GOT3 (cell line): ENCODE data around the gene ANHX.
"Not testable (repeated sequence)": the region's sequence is repeated elsewhere in the genome, so short reads cannot be mapped to it uniquely, and the experiment has no call there.

Experiments used
- DNase-seq: peaks from one replicate; lab custom pipeline; 2025; ENCODE audit warnings: mixed read lengths; lab: John Stamatoyannopoulos, UW

Gene ANHX

DNA sequence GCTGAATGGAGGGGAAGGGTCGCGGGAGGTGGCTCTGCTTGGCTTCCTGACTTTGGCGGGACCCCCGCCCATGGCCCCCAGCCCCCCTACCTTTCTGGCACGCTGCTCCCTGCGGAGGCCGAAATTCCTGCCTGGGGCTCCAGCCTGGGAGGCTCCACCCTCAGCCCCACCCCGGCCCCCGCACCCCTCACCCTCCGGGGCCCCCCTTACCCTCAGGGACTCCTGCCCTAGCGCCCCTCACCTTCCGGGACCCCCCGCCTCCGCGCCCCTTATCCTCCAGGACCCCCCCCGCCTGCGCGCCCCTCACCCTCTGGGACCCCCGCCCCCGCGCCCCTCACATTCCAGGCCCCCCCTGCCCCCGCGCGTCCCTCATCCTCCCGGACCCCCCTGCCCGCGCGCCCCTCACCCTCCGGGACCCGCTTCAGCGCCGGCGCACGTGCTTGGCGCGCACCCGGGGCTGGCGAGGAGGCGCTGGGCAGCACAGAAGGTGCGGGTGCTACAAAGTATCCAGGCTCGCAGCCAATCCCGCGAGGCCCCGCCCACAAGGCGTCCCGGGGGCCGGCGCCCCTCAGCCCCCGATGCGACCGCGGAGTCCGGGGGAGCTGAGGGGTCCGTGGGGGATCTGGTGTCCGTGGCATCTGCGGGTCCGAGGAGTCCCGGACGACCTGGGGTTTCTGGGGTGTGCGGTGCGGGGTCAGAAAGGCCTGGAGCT, at the start of gene ANHX:
Gene ANHX, minus strand, starts transcription at position 477 of the 712 bp plus-strand sequence. CDS start 1,521 bp downstream, outside the sequence.
- DNase-seq = no peak

- not testable (repeated sequence) for DNase-seq
Observed at GRCh38 chr12:133264668-133265067, 29.0 kb upstream of the ANHX start.

GRCh38 chr12:133264173-133264572, 28.5 kb upstream of the ANHX start:
- no peak for DNase-seq

- DNase-seq = no peak
Observed at GRCh38 chr12:133256321-133256720, 20.6 kb upstream of the ANHX start.

DNA sequence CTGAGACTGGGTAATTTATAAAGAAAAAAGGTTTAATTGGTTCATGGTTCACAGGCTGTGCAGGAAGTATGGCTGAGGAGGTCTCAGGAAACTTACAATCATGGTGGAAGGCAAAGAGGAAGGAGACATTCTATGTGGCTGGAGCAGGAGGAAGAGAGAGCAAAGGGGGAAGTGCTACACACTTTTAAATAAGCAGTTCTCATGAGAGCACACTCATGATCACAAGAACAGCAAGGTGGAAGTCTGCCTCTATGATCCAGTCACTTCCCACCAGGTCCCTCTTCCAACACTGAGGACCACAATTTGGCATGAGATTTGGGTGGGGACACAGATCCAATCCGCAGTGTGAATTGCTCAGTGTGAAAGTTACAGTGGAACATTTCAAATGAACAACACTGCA, 20.2 kb upstream of the ANHX start:
- DNase-seq = not testable (repeated sequence)

GRCh38 chr12:133251732-133252131, 16.1 kb upstream of the ANHX start:
- DNase-seq = no peak

GRCh38 chr12:133236556-133236955, 879 bp upstream of the ANHX start:
- no peak for DNase-seq

GRCh38 chr12:133236144-133236543, 467 bp upstream of the ANHX start:
- no peak for DNase-seq

DNA sequence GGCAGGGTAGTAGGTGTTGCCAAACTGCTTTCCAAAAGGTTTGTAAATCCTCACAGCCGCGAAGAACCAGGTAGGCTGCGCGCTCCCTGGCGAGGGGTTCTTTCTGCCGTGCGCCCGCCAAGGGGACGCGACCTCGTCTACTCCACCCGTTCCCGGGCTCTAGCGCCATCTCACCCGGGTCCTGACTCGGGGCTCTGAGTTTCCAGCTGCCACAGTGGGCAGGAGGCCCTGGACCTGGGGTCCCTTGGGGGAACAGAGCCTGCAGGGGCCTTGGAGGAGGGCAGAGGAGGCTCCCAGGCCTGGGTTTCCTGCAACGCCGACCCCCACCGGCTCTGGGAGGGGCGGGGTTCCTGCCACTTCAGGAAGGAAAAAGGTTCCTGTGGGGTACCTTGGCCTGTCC, 706 bp downstream of the ANHX start:
- DNase-seq = no peak

DNA sequence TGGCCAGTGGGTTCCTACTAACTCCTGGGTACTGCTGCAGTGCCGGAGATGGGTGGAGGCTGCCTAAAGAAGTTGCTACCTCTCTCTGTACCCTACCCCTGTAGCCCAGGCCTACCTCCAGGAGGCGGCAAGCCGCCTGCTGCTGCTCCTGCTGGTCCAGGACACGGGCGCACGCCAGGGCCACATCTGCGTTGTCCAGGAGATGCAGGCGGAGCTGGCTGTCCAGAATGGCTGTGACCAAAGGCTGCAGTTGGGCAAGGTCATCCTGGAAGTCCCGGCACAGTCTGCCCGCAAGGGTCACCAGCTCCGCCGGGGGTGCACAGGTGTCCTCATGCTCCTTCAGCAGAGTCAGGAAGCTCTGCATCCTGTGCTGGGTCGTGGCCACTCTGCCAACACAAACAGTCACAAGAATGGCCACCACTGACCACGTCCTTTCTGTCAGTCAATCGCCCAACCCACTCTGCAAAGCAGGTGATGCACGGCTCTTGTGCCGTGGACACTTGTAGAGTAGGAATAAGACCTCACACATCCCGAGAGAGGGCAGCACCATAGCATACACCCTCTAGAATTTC, 1.6 kb downstream of the ANHX start:
- no peak for DNase-seq

GRCh38 chr12:133233006-133233405, 2.7 kb downstream of the ANHX start:
- DNase-seq = no peak

GRCh38 chr12:133231001-133231400, 4.7 kb downstream of the ANHX start:
- no peak for DNase-seq

GRCh38 chr12:133227281-133227852, 8.3 kb downstream of the ANHX start:
- no peak for DNase-seq

GRCh38 chr12:133226690-133227089, 9.0 kb downstream of the ANHX start:
- DNase-seq = no peak

- no peak for DNase-seq
Observed at GRCh38 chr12:133225527-133225926, 10.2 kb downstream of the ANHX start.

- DNase-seq = no peak
Observed at GRCh38 chr12:133222211-133222610, 13.5 kb downstream of the ANHX start.

- no peak for DNase-seq
Observed at GRCh38 chr12:133221241-133221640, 14.4 kb downstream of the ANHX start.

DNA sequence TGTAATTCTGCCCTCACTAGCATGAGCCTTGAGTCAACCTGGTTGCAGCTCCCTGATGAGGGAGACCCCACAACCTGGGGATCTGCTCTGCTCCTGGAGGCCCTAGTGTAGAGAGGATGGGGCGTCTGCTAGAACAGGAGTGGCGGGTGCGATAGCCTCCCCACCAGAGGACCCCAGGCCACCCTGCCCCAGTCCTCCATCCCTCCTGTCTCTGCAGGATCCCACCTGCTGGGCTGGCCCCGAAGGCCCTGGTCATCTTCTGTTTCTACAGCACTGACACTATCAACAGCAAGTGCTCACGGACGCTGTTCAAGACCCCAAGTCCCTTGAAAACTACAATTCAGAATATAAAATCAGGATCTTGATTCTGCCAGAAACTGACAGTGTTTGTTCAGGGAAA, 15.2 kb downstream of the ANHX start:
- no peak for DNase-seq

DNA sequence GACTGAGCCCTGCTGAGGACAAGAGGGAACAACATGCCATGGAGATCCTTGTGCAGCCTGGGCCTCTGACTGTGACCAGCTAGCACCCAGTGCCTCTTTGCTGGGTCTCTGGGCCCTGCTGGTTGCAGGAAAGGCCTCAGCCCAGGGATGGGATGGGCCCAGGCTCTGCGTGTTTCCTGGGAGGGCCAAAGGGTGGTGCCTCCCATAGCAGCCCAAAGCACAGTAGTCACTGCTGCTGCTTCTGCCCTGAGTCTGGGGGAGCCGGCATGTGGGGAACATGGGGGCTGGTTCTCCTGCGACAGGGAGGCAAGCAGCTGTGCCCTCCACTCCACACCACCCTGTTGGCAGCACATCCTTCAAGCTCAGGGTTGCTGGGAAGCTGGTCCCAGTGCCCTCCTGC, 18.5 kb downstream of the ANHX start:
- DNase-seq = no peak

DNA sequence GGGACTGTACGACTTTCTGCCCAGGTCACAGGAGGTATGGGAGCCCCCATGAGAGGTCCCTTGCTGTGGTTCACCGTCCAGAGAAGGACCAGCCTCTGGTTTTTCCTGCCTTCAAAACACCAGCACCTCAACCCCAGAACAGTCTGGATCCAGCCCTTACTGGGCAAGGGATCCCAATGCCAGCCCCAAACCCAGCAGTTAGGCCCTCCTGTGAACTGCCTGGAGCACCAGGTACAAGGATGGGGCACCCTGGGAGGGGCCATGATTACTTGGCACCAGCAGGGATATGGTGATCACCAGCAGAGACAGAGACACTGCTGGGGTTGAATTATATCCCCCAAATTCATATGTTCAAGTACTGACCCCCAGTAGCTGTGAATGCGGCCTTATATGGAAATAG, 20.0 kb downstream of the ANHX start:
- no peak for DNase-seq

GRCh38 chr12:133206390-133206789, 29.3 kb downstream of the ANHX start:
- no peak for DNase-seq

DNA sequence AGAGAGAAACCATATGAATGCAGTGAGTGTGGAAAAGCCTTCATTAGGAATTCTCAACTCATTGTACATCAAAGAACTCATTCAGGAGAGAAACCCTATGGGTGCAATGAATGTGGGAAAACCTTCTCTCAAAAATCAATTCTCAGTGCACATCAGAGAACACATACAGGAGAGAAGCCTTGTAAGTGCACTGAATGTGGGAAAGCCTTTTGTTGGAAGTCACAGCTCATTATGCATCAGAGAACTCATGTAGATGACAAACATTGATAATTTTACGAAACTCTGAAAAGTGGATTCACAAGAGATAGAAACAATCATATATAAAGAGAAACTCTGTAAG, 31.4 kb downstream of the ANHX start:
- no peak for DNase-seq

DNA sequence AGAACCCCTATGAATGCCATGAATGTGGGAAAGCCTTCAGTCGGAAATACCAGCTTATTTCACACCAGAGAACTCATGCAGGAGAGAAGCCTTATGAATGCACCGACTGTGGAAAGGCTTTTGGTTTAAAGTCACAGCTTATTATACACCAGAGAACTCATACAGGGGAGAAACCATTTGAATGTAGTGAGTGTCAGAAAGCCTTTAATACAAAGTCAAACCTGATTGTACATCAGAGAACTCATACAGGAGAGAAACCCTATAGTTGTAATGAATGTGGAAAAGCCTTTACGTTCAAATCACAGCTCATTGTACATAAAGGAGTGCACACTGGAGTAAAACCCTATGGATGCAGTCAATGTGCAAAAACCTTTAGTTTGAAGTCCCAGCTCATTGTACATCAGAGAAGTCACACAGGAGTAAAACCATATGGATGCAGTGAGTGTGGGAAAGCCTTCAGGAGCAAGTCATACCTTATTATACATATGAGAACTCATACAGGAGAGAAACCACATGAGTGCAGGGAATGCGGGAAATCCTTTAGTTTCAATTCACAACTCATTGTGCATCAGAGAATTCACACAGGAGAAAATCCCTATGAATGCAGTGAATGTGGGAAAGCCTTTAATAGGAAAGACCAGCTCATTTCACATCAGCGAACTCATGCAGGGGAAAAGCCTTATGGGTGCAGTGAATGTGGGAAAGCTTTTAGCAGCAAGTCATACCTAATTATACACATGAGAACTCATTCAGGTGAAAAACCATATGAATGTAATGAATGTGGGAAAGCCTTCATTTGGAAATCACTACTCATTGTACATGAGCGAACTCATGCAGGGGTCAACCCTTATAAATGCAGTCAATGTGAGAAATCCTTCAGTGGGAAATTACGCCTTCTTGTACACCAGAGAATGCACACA, 32.1 kb downstream of the ANHX start:
- DNase-seq = no peak
